ENCODE results near the gene SYTL4. TPM values are rescaled to one million over a fixed set of nuclear protein-coding genes. Genes with fewer than 3 reads are reported as not detected.

The SYTL4 gene
- total and polyA plus RNA-seq, 4 donors, result 5.2 to 26.2 (median 10.2) TPM

- Histone ChIP-seq H3K9me3 (ENCODE audit: control insufficient read depth in 4 of 4, low read length in 3 of 4) (no peaks in the 10 kb centered on the region), H3K36me3 (ENCODE audit: control insufficient read depth in 4 of 4, insufficient read depth in 3 of 4, low read depth in 1 of 4, low read length in 3 of 4) (no peaks in the 10 kb centered on the region), H3K4me3 (ENCODE audit: low read depth in 1 of 3, low read length in 3 of 3) (no peak overlapping the region), H3K9ac (ENCODE audit: low read depth in 1 of 2, low read length in 2 of 2) (no peak overlapping the region), H3K27me3 (ENCODE audit: control insufficient read depth in 4 of 4, insufficient read depth in 4 of 4, low read length in 3 of 4) (no peaks in the 10 kb centered on the region), H3K4me1 (ENCODE audit: control insufficient read depth in 4 of 4, insufficient read depth in 4 of 4, low read length in 3 of 4) (peaks cover 0 to 4% (median 2%) of the 10 kb centered on the region in 4 donors), H3K27ac (ENCODE audit: low read depth in 1 of 2, low read length in 2 of 2) (no peak overlapping the region)
- no peak for TF ChIP-seq YY1 (IDR thresholded peaks at IDR 0.05)
- TF ChIP-seq ZBTB33 (IDR thresholded peaks at IDR 0.05), result no peak
- TF ChIP-seq HNF4G (IDR thresholded peaks at IDR 0.05), result no peak
- TF ChIP-seq FOXA2 (IDR thresholded peaks at IDR 0.05), result no peak
- TF ChIP-seq FOXA1 (IDR thresholded peaks at IDR 0.05), result no peak
- no peak for TF ChIP-seq CTCF (IDR thresholded peaks at IDR 0.05; ENCODE audit: low read depth, low read length, missing input control)
- no peak for TF ChIP-seq JUND (IDR thresholded peaks at IDR 0.05)
- no peak for TF ChIP-seq HNF4A (conservative IDR thresholded peaks at IDR 0.05)
- no peak for TF ChIP-seq GABPA (IDR thresholded peaks at IDR 0.05 in 1 of 2, conservative IDR thresholded peaks at IDR 0.05 in 1 of 2)
- no peak for TF ChIP-seq EGR1 (IDR thresholded peaks at IDR 0.05; ENCODE audit: low read depth in 2 of 2)
- no peak for TF ChIP-seq SP1 (IDR thresholded peaks at IDR 0.05)
- no peak for TF ChIP-seq RAD21 (IDR thresholded peaks at IDR 0.05)
- no peak for TF ChIP-seq RXRA (IDR thresholded peaks at IDR 0.05)
- no peak for TF ChIP-seq REST (IDR thresholded peaks at IDR 0.05)
- TF ChIP-seq, protein P1, sequence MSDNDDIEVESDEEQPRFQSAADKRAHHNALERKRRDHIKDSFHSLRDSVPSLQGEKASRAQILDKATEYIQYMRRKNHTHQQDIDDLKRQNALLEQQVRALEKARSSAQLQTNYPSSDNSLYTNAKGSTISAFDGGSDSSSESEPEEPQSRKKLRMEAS (IDR thresholded peaks at IDR 0.05), result no peak
- TF ChIP-seq, protein P2, sequence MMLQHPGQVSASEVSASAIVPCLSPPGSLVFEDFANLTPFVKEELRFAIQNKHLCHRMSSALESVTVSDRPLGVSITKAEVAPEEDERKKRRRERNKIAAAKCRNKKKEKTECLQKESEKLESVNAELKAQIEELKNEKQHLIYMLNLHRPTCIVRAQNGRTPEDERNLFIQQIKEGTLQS (IDR thresholded peaks at IDR 0.05), result no peak
- no peak for TF ChIP-seq NR2F2 (IDR thresholded peaks at IDR 0.05)
- no peak for DNase-seq (ENCODE audit: low spot score)
- WGBS, result 86% methylated on average over 3 of the region's 3 CpGs
Observed at GRCh38 chrX:100710816-100711215, 21.1 kb downstream of the SYTL4 start.
